ENCODE results near the gene VASH2. TPM values are rescaled to one million over a fixed set of nuclear protein-coding genes. Genes with fewer than 3 reads are reported as not detected.

The VASH2 gene
- total and polyA plus RNA-seq, 2 donors (not counting 1 experiment from before 2014, with no cell fraction given): 0.06 TPM; not detected in 1

DNA sequence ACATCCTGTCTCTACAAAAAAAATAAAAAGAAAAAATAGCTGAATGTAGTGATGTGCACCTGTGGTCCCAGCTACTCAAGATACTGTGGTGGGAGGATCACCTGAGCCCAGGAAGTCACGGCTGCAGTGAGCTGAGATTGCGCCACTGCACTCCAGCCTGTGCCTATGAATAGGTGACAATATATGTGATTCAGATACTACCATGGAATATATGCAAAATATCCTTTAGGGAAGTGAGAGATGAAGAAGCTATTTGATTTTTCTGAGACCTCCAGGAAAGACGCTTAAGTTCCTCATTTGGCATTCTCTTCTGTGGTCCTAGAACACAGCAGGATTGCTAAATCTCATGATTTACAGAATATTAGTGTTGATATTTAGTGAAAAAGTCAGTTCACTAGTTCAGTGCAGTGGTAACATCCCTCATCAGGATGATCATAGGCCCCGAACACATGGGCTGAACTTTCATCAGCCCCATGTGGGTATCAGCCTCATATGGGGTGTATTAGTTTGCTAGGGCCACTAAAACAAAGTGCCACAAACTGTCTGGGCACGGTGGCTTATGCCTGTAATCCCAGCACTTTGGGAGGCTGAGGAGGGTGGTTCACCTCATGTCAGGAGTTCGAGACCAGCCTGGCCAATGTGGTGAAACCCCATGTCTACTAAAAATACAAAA, 6.0 kb upstream of the VASH2 start:
- Histone ChIP-seq H3K4me1 (ENCODE audit: control insufficient read depth in 2 of 2, insufficient read depth in 2 of 2, low read length in 2 of 2) (peaks cover 28 to 39% of the 10 kb centered on the region in 2 donors), H3K79me2 (ENCODE audit: control insufficient read depth, insufficient read depth, low read length) (no peaks in the 10 kb centered on the region), H3K9ac (ENCODE audit: low read length) (no peak overlapping the region), H2AFZ (ENCODE audit: insufficient read depth, low read depth, low read length, poor library complexity, severe bottlenecking) (no peak overlapping the region), H4K20me1 (ENCODE audit: control insufficient read depth, insufficient read depth, low read length, poor library complexity, severe bottlenecking) (no peaks in the 10 kb centered on the region), H3K4me3 (ENCODE audit: control extremely low read depth in 1 of 5, extremely low read depth in 1 of 5, insufficient read depth in 1 of 5, low read depth in 2 of 5, low read length in 4 of 5) (no peak overlapping the region), H3K9me3 (ENCODE audit: control extremely low read depth in 1 of 3, control insufficient read depth in 2 of 3, insufficient read depth in 1 of 3, low read length in 2 of 3) (peaks cover 0 to 1% (median 0%) of the 10 kb centered on the region in 3 donors), H3K4me2 (replicated peaks; ENCODE audit: low read depth, low read length, poor library complexity, severe bottlenecking) (peak overlapping the region; percentile 33), H3K27ac (ENCODE audit: low read length in 2 of 2) (no peak overlapping the region), H3K36me3 (replicated peaks in 1 of 2; ENCODE audit: control extremely low read depth in 1 of 2, control insufficient read depth in 1 of 2, extremely low read depth in 1 of 2, insufficient read depth in 2 of 2, low read length in 1 of 2) (no peaks in the 10 kb centered on the region), H3K27me3 (replicated peaks in 1 of 4; ENCODE audit: control extremely low read depth in 1 of 4, control insufficient read depth in 3 of 4, insufficient read depth in 4 of 4, low read length in 3 of 4) (no peaks in the 10 kb centered on the region)
- ChIA-PET POLR2A (no interaction called here), CTCF (no interaction called here)
- ATAC-seq (ENCODE audit: low read depth) (peak; percentile 65), DNase-seq (peak; percentile 52)
- H3K4me1 Mint-ChIP-seq: peaks cover 35% of the 10 kb centered on the region
- intact Hi-C loops (cut with micrococcal nuclease): no loop called here
- H3K4me3 Mint-ChIP-seq: peak overlapping the region; percentile 49
- no peaks in the 10 kb centered on the region for H3K27me3 Mint-ChIP-seq
- WGBS (ENCODE audit: insufficient coverage): 80% methylated on average over 1 of the region's 6 CpGs
- H3K27ac Mint-ChIP-seq: no peak overlapping the region
- TF ChIP-seq EZH2 (IDR thresholded peaks at IDR 0.05; ENCODE audit: borderline replicate concordance, insufficient read depth, low read depth, low read length, poor library complexity, severe bottlenecking): no peak
- TF ChIP-seq, protein P1, sequence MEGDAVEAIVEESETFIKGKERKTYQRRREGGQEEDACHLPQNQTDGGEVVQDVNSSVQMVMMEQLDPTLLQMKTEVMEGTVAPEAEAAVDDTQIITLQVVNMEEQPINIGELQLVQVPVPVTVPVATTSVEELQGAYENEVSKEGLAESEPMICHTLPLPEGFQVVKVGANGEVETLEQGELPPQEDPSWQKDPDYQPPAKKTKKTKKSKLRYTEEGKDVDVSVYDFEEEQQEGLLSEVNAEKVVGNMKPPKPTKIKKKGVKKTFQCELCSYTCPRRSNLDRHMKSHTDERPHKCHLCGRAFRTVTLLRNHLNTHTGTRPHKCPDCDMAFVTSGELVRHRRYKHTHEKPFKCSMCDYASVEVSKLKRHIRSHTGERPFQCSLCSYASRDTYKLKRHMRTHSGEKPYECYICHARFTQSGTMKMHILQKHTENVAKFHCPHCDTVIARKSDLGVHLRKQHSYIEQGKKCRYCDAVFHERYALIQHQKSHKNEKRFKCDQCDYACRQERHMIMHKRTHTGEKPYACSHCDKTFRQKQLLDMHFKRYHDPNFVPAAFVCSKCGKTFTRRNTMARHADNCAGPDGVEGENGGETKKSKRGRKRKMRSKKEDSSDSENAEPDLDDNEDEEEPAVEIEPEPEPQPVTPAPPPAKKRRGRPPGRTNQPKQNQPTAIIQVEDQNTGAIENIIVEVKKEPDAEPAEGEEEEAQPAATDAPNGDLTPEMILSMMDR (IDR thresholded peaks at IDR 0.05): no peak
- peaks cover 5% of the 10 kb centered on the region for H3K9me3 Mint-ChIP-seq (ENCODE audit: insufficient read depth)

DNA sequence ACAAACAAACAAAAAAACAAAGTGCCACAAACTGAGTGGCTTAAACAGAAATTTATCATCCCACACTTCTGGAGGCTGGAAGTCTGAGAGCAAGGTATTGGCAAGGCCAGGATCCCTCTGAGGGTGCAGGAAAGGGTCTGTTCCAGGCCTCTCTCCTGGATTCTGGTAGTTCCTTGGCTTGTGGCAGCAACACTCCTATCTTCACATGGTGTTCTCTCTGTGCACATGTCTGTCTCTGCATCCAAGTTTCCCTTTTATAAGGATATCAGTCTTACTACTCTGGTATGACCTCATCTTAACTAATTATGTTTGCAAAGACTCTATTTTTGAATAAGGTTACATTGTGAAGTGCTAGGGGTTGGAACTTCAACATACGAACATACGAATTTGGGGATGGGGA, 5.3 kb upstream of the VASH2 start:
- H3K36me3 ChIP-seq (replicated peaks in 1 of 2; ENCODE audit: control extremely low read depth in 1 of 2, control insufficient read depth in 1 of 2, extremely low read depth in 1 of 2, insufficient read depth in 2 of 2, low read length in 1 of 2): no peaks in the 10 kb centered on the region
- no peaks in the 10 kb centered on the region for H4K20me1 ChIP-seq (ENCODE audit: control insufficient read depth, insufficient read depth, low read length, poor library complexity, severe bottlenecking)
- peaks cover 3% of the 10 kb centered on the region for H3K9me3 Mint-ChIP-seq (ENCODE audit: insufficient read depth)
- no peak for ATAC-seq (ENCODE audit: low read depth)
- no peak for TF ChIP-seq EZH2 (IDR thresholded peaks at IDR 0.05; ENCODE audit: borderline replicate concordance, insufficient read depth, low read depth, low read length, poor library complexity, severe bottlenecking)
- TF ChIP-seq, protein P1 (IDR thresholded peaks at IDR 0.05): no peak
- no peaks in the 10 kb centered on the region for H3K79me2 ChIP-seq (ENCODE audit: control insufficient read depth, insufficient read depth, low read length)
- ChIA-PET POLR2A (no interaction called here), CTCF (no interaction called here)
- WGBS (ENCODE audit: insufficient coverage): no CpG with 5 or more reads among the region's 2 CpGs
- H3K27me3 Mint-ChIP-seq: peaks cover under 1% of the 10 kb centered on the region
- H3K9ac ChIP-seq (ENCODE audit: low read length): no peak overlapping the region
- H3K4me1 ChIP-seq (ENCODE audit: control insufficient read depth in 2 of 2, insufficient read depth in 2 of 2, low read length in 2 of 2): peaks cover 32 to 46% of the 10 kb centered on the region in 2 donors
- H2AFZ ChIP-seq (ENCODE audit: insufficient read depth, low read depth, low read length, poor library complexity, severe bottlenecking): no peak overlapping the region
- peak overlapping the region; percentile 46 for H3K27ac Mint-ChIP-seq
- no peak overlapping the region for H3K4me3 Mint-ChIP-seq
- peaks cover 0 to 4% (median 0%) of the 10 kb centered on the region in 4 experiments for H3K27me3 ChIP-seq (replicated peaks in 1 of 4; ENCODE audit: control extremely low read depth in 1 of 4, control insufficient read depth in 3 of 4, insufficient read depth in 4 of 4, low read length in 3 of 4)
- no peak overlapping the region for H3K27ac ChIP-seq (ENCODE audit: low read length in 2 of 2)
- H3K4me1 Mint-ChIP-seq: peaks cover 37% of the 10 kb centered on the region
- no peak overlapping the region for H3K4me2 ChIP-seq (replicated peaks; ENCODE audit: low read depth, low read length, poor library complexity, severe bottlenecking)
- intact Hi-C loops (cut with micrococcal nuclease): no loop called here
- no peak overlapping the region for H3K4me3 ChIP-seq (ENCODE audit: control extremely low read depth in 1 of 5, extremely low read depth in 1 of 5, insufficient read depth in 1 of 5, low read depth in 2 of 5, low read length in 4 of 5)
- H3K9me3 ChIP-seq (ENCODE audit: control extremely low read depth in 1 of 3, control insufficient read depth in 2 of 3, insufficient read depth in 1 of 3, low read length in 2 of 3): peaks cover 0 to 1% (median 0%) of the 10 kb centered on the region in 3 donors
- DNase-seq: no peak

Data from B cell (primary cell).